ENCODE results near the gene PILRB. TPM values are rescaled to one million over a fixed set of nuclear protein-coding genes. Genes with fewer than 3 reads are reported as not detected.
"Not testable (repeated sequence)": the region's sequence is repeated elsewhere in the genome, so short reads cannot be mapped to it uniquely, and the experiment has no call there.

Gene PILRB
- total and polyA plus RNA-seq, 12 donors: 8.7 to 403 (median 31.3) TPM

DNA sequence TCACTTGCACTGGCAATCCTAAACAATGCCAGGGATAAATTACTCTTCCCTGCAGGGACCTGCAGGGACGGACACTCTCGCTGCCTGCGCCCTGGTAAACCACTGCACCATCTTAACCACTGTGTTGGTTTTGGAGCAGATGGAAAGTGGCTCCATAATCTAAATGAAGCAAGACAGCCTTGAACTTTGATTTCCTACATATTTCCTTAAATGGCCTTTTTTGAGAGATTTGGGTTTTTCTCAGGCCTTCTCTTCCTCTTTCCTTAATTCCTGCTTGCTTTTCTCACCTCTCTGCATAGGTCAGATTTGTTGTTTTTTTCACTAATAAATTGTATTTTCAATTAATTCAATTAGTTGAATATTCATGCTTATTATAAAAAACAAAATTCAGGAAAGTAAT, 18.1 kb downstream of the PILRB start:
- intact Hi-C loops (cut with DNase I): no loop called here
- no peak overlapping the region for H3K4me3 ChIP-seq

GRCh38 chr7:100378114-100378755, 20.3 kb downstream of the PILRB start:
- Histone ChIP-seq H3K4me3 (no peak overlapping the region), H3K4me1 (replicated peaks in 1 of 2) (peaks cover 0 to 11% of the 10 kb centered on the region in 2 donors), H3K36me3 (replicated peaks in 1 of 2) (no peaks in the 10 kb centered on the region), H3K27me3 (no peaks in the 10 kb centered on the region), H3K9me3 (replicated peaks in 1 of 3) (no peaks in the 10 kb centered on the region), H3K27ac (no peak overlapping the region)
- peak in 1 of 7 donors; percentile 0 for DNase-seq
- 80 to 85% (median 83%) methylated on average over 4 of the region's 4 CpGs for WGBS, 4 donors
- intact Hi-C loops (cut with DNase I): no loop called here
- TF ChIP-seq CTCF (IDR thresholded peaks at IDR 0.05) (no peak), POLR2A (IDR thresholded peaks at IDR 0.05) (no peak)

More for the DNA sequence above, 18.1 kb downstream of the PILRB start:
- TF ChIP-seq POLR2A (IDR thresholded peaks at IDR 0.05) (no peak), CTCF (IDR thresholded peaks at IDR 0.05) (no peak)
- no peaks in the 10 kb centered on the region for H3K36me3 ChIP-seq (replicated peaks in 1 of 2)
- no peaks in the 10 kb centered on the region for H3K9me3 ChIP-seq (replicated peaks in 1 of 3)
- H3K27me3 ChIP-seq: no peaks in the 10 kb centered on the region
- WGBS, 4 donors: 88 to 93% (median 90%) methylated on average over 3 of the region's 3 CpGs
- no peak for DNase-seq
- H3K4me1 ChIP-seq (replicated peaks in 1 of 2): peaks cover 0 to 17% of the 10 kb centered on the region in 2 donors
- H3K27ac ChIP-seq: no peak overlapping the region

DNA sequence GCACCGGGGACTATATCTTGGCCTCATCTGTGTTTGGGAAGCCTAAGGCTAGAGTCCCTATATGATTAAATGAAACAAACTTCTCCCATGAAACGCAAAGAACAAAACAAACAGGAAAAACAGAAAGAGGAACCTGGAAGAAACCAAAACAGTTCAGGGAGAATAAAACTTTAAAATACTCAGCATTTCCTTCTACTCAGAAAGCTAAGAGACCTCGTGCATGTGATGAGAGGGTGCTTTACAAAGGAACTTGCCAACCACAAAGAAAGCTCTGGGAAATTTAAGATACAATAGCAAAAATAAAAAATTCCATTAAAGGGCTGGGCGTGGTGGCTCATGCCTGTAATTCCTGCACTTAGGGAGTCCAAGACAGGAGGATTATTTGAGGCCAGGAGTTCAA, 22.3 kb downstream of the PILRB start:
- TF ChIP-seq POLR2A (IDR thresholded peaks at IDR 0.05) (no peak), CTCF (IDR thresholded peaks at IDR 0.05) (no peak)
- intact Hi-C loops (cut with DNase I): no loop called here
- no peaks in the 10 kb centered on the region for H3K9me3 ChIP-seq (replicated peaks in 1 of 3)
- no peaks in the 10 kb centered on the region for H3K36me3 ChIP-seq (replicated peaks in 1 of 2)
- no peaks in the 10 kb centered on the region for H3K27me3 ChIP-seq
- WGBS, 4 donors: 64 to 79% (median 77%) methylated on average over 4 of the region's 4 CpGs
- H3K4me1 ChIP-seq (replicated peaks in 1 of 2): peaks cover 0 to 8% of the 10 kb centered on the region in 2 donors
- DNase-seq: no peak
- H3K27ac ChIP-seq: peak overlapping the region in 2 of 5 donors; percentile 53 to 54
- H3K4me3 ChIP-seq: no peak overlapping the region

- H3K9me3 ChIP-seq (replicated peaks in 1 of 3); intact Hi-C loops (cut with DNase I); H3K27me3 ChIP-seq; H3K27ac ChIP-seq; DNase-seq; H3K36me3 ChIP-seq (replicated peaks in 1 of 2); H3K4me3 ChIP-seq; H3K4me1 ChIP-seq (replicated peaks in 1 of 2): not testable (repeated sequence)
- WGBS, 4 donors: 78 to 93% (median 85%) methylated on average over 28 to 49 of the region's 49 CpGs
These were observed 23.8 kb downstream of the PILRB start for GRCh38 chr7:100381531-100382233.

- DNase-seq; H3K4me3 ChIP-seq; H3K4me1 ChIP-seq (replicated peaks in 1 of 2); H3K27me3 ChIP-seq; H3K36me3 ChIP-seq (replicated peaks in 1 of 2); H3K9me3 ChIP-seq (replicated peaks in 1 of 3); intact Hi-C loops (cut with DNase I): not testable (repeated sequence)
- peak overlapping the region in 1 of 5 donors; percentile 52 for H3K27ac ChIP-seq
- WGBS, 4 donors: 72 to 94% (median 77%) methylated on average over 8 of the region's 8 CpGs
These were observed 24.4 kb downstream of the PILRB start for GRCh38 chr7:100382234-100382853.

All from adrenal gland (tissue), 12 donors.